OCI-LY3 (cell line): Measurements from ENCODE around the gene ERC2.

Source experiments
- EZH2phosphoT487 ChIP-seq: fragments of 200-600 bp; shearing (Covaris generic); IDR thresholded peaks from 2 replicates; pipeline ENCODE4 v1.6.1; 2018; ENCODE audit warnings: antibody characterized with exemption, mixed run types, low read depth
- TF ChIP-seq, protein P1 (sequence below): fragments of 200-600, 300-600 bp; sonication (generic); IDR thresholded peaks from 2 replicates; pipeline ENCODE4 v1.5.1; 2014; ENCODE audit warnings: antibody characterized with exemption, low read length, low read depth

GRCh38 chr3:55620351-55621025 lies 847.8 kb downstream of the ERC2 start:
- TF ChIP-seq, protein P1, sequence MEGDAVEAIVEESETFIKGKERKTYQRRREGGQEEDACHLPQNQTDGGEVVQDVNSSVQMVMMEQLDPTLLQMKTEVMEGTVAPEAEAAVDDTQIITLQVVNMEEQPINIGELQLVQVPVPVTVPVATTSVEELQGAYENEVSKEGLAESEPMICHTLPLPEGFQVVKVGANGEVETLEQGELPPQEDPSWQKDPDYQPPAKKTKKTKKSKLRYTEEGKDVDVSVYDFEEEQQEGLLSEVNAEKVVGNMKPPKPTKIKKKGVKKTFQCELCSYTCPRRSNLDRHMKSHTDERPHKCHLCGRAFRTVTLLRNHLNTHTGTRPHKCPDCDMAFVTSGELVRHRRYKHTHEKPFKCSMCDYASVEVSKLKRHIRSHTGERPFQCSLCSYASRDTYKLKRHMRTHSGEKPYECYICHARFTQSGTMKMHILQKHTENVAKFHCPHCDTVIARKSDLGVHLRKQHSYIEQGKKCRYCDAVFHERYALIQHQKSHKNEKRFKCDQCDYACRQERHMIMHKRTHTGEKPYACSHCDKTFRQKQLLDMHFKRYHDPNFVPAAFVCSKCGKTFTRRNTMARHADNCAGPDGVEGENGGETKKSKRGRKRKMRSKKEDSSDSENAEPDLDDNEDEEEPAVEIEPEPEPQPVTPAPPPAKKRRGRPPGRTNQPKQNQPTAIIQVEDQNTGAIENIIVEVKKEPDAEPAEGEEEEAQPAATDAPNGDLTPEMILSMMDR: no peak
- no peak for TF ChIP-seq EZH2phosphoT487
